Kidney (tissue), 14 donors: ENCODE data around the gene VPS8. TPM values are rescaled to one million over a fixed set of nuclear protein-coding genes. Genes with fewer than 3 reads are reported as not detected.
A peak's percentile ranks its signal among the peaks of the same experiment; 100 is the strongest.

Experiments used
- DNase-seq, 5 donors: peaks; one replicate each; pipeline ENCODE4 v3.0.0-alpha.2; 2013 to 2020
- FAIRE-seq: peaks from 2 replicates; lab custom pipeline; 2012; peaks lifted over from hg19 to GRCh38; lab: Jason Lieb, UNC
- H3K27ac ChIP-seq, 2 donors: one replicate each; pipeline ENCODE4 v1.7.0; 2013; ENCODE audit warnings: low read depth in 2 of 2, low read length in 2 of 2, inconsistent platforms in 1 of 2
- H3K27me3 ChIP-seq: one replicate; pipeline ENCODE4 v1.7.1; 2013; ENCODE audit warnings: low read length, inconsistent platforms; ENCODE audit not compliant: control insufficient read depth, insufficient read depth
- H3K36me3 ChIP-seq, 3 donors: one replicate each; pipeline versions ENCODE4 v1.7.0 to v1.7.1; 2013; ENCODE audit warnings: low read length in 3 of 3, control low read depth in 1 of 3, inconsistent platforms in 1 of 3; ENCODE audit not compliant: insufficient read depth in 3 of 3, control insufficient read depth in 2 of 3
- H3K4me1 ChIP-seq, 3 donors: one replicate each; pipeline versions ENCODE4 v1.7.0 to v1.7.1; 2013; ENCODE audit warnings: low read length in 3 of 3, inconsistent platforms in 1 of 3, low read depth in 1 of 3; ENCODE audit not compliant: control insufficient read depth in 2 of 3, insufficient read depth in 2 of 3
- H3K4me3 ChIP-seq, 3 donors: one replicate each; pipeline versions ENCODE4 v1.7.0 to v1.8.1; 2013; ENCODE audit warnings: low read length in 3 of 3, control low read depth in 1 of 3, inconsistent platforms in 1 of 3
- H3K9ac ChIP-seq, 3 donors: one replicate each; pipeline versions ENCODE4 v1.7.0 to v1.7.1; 2013; ENCODE audit warnings: low read length in 3 of 3, control low read depth in 1 of 3, inconsistent platforms in 1 of 3
- H3K9me3 ChIP-seq, 3 donors: one replicate each; pipeline versions ENCODE4 v1.7.0 to v1.7.1; 2013; ENCODE audit warnings: low read length in 3 of 3, control low read depth in 1 of 3, inconsistent platforms in 1 of 3; ENCODE audit not compliant: control insufficient read depth in 2 of 3, insufficient read depth in 1 of 3
- intact Hi-C: fragments of 100-400 bp; cut with DNase I; formaldehyde crosslinking; loops from one replicate; pipeline ENCODE4 v1.11.1; 2022
- polyA plus RNA-seq: library from polyadenylated mRNA; stranded (reverse); fragments of 350-450 nt; fragmentation: Illumina TruSeq; extraction: RNeasy Lipid Tissue Mini Kit (QIAGEN cat#74804); gene quantifications from one replicate; pipeline ENCODE4 v1.2.3, GENCODE V29; 2014; ENCODE audit warnings: low read depth, low replicate concordance; ENCODE audit not compliant: insufficient read depth
- total RNA-seq: library from RNA; stranded (reverse); fragmentation: NEBNext Ultra II Directional; extraction: Animal tissue kit (Norgen Biotek cat#: 25700); gene quantifications from one replicate; pipeline ENCODE4 v1.2.1, GENCODE V29; 2021
- TF ChIP-seq, protein P1 (sequence below): IDR thresholded peaks from 3 replicates; pipeline ENCODE4 v1.5.1; 2012; ENCODE audit warnings: mild to moderate bottlenecking, moderate library complexity, borderline replicate concordance; ENCODE audit not compliant: insufficient read depth; ENCODE audit errors: extremely low read depth
- donor health status: control.
- donor health status: control.
- donor health status: control.
- donor health status: control.
- donor health status: control.
- donor health status: DM: yes; HTN: yes; CAD: no.
- donor health status: Normal renal cell carcinoma (clear cell type).

Gene VPS8
- total and polyA plus RNA-seq, 2 donors from 2014 or later = 10.8 to 55.0 TPM

DNA sequence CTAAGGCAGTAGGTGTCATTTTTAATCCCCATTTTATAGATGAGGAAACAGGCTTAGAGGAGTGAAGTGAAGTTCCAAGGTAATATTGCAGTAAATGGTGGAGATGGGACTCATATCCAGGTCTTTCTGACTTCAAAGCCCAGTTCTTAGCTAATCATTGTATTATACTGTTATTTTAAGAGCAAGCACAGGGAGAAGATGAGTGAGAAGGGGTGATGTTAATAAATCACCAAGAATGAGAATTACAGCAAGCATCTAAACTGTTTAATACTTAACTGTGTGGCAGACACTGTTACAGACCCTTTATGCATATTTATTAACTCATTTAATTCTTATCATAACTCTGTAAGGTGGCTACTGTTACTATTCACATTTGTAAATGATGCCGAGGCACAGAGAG, 61.2 kb downstream of the VPS8 start:
- Histone ChIP-seq H3K27ac (no peak overlapping the region), H3K9me3 (no peaks in the 10 kb centered on the region), H3K27me3 (no peaks in the 10 kb centered on the region), H3K36me3 (peaks cover 0 to 8% (median 2%) of the 10 kb centered on the region in 3 donors), H3K9ac (no peak overlapping the region), H3K4me1 (peaks cover 0 to 3% (median 0%) of the 10 kb centered on the region in 3 donors), H3K4me3 (no peak overlapping the region)
- intact Hi-C loops = no loop called here
- DNase-seq (peak in 2 of 5 donors; percentile 9 to 42), FAIRE-seq (no peak)
- TF ChIP-seq, protein P1, sequence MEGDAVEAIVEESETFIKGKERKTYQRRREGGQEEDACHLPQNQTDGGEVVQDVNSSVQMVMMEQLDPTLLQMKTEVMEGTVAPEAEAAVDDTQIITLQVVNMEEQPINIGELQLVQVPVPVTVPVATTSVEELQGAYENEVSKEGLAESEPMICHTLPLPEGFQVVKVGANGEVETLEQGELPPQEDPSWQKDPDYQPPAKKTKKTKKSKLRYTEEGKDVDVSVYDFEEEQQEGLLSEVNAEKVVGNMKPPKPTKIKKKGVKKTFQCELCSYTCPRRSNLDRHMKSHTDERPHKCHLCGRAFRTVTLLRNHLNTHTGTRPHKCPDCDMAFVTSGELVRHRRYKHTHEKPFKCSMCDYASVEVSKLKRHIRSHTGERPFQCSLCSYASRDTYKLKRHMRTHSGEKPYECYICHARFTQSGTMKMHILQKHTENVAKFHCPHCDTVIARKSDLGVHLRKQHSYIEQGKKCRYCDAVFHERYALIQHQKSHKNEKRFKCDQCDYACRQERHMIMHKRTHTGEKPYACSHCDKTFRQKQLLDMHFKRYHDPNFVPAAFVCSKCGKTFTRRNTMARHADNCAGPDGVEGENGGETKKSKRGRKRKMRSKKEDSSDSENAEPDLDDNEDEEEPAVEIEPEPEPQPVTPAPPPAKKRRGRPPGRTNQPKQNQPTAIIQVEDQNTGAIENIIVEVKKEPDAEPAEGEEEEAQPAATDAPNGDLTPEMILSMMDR = no peak

DNA sequence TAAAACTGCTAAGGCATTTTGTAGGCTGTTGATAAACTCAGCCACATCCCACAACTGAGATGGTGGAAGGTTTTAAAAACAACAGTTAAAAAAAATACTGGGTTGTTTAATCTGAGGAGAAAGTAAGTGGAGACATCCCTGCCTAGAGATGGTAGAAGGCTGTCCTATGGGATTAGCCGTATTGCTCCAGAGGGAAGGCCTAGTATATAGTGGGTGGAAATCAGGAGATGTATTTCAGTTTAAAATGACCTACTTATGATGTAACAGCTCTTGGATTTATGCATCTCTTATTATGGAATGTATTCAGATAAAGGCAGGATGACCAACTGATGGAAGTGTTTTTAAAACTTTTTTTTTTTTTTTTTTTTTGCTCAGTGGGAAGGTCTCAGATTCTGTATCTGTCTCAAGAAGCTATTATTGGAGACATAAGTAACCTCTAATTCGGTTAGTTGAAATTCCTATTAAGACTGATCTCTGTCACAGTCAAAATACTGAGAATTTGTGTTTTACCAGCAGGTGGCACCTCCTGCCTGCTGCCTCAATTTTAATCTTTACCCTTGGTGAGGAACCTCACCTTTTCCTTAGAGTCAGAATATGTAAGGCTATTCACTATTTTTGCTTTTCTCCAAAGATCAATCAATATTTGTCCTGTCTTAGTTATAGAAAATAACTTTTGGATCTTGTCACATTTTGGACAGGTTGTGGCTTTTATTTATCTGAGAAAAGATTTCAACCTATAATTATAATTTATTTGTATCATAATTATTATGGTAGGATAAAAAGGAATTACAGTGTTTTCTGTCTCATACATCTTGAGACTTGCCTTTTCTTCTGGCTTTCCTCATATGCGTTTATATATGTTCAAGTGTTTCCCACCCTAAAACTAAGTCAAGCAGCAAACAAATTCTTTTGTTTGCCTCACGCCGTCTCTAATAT, 63.0 kb downstream of the VPS8 start:
- H3K4me3 ChIP-seq = no peak overlapping the region
- TF ChIP-seq, protein P1 = peak; percentile 80
- no peaks in the 10 kb centered on the region for H3K27me3 ChIP-seq
- no peaks in the 10 kb centered on the region for H3K9me3 ChIP-seq
- H3K9ac ChIP-seq = no peak overlapping the region
- FAIRE-seq (peak; percentile 56), DNase-seq (peak in 4 of 5 donors; percentile 31 to 71 (median 58))
- peaks cover 0 to 3% (median 0%) of the 10 kb centered on the region in 3 donors for H3K4me1 ChIP-seq
- peaks cover 0 to 8% (median 2%) of the 10 kb centered on the region in 3 donors for H3K36me3 ChIP-seq
- H3K27ac ChIP-seq = no peak overlapping the region
- intact Hi-C loops = no loop called here

- FAIRE-seq = no peak
- TF ChIP-seq, protein P1 = no peak
- H3K36me3 ChIP-seq = peaks cover 0 to 8% (median 2%) of the 10 kb centered on the region in 3 donors
- no peaks in the 10 kb centered on the region for H3K9me3 ChIP-seq
- intact Hi-C loops = no loop called here
- no peaks in the 10 kb centered on the region for H3K4me1 ChIP-seq
- H3K4me3 ChIP-seq = no peak overlapping the region
- no peak for DNase-seq
- no peaks in the 10 kb centered on the region for H3K27me3 ChIP-seq
- no peak overlapping the region for H3K27ac ChIP-seq
- H3K9ac ChIP-seq = no peak overlapping the region
These were observed 68.5 kb downstream of the VPS8 start for GRCh38 chr3:184880276-184881019.
